Measurements from ENCODE around the gene NFAT5.
"Not testable (repeated sequence)": the region's sequence is repeated elsewhere in the genome, so short reads cannot be mapped to it uniquely, and the experiment has no call there.

Gene NFAT5

DNA sequence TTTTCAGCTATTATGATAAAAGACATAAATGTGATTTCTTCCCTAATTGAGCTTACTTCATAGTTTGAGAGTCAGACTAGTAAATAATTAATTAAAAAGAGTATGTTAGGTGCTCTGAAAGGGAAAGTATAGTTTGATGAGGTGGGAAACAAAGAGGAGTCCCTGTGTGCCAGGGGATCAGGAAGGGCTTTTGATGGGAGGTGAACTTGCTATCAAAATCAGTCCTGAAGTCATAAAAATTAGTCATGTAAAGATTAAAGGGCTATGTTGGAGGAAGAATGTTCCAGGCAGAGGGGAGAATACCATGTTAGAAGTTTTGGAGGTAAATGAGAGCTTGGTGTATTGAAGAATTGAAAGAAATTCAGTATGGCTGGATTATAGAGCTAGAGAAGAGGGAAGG, 31.0 kb downstream of the NFAT5 start:
- no peak for DNase-seq (ENCODE audit: low spot score)

DNA sequence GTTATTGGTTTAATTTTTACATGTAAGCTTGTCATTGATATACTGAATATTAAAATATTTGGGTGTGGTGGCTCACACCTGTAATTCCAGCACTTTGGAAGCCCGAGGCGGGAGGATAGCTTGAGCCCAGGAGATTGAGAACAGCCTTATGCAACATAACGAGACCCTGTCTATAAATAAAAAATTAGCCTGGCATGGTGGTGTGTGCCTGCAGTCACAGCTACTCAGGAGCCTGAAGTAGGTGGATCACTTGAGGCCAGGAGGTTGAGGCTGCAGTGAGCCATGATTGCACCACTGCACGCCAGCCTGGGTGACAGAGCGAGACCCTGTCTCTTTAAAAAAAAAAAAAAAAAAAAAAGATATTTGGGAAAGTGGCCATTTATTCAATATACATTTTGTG, 32.3 kb downstream of the NFAT5 start:
- no peak for DNase-seq (ENCODE audit: low spot score)

DNA sequence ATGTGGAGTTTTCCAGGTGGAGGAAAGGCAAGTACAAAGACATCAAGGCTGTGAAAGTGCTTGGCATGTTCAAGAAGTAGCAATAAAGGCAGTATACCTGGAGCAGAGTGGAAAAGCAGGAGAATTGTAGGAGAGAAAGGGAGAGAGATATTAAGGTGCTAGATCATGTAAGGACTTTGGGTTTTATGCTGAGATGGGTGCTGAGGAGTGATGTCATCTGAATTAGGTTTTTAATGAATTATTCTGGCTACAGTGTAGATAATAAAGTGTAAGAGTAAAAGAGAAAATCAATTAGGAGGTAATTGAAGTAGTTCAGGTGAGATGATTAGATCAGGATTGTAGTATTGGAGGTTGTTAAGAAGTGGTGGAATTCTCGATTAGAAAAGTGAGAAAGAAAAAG, 34.0 kb downstream of the NFAT5 start:
- no peak for DNase-seq (ENCODE audit: low spot score)

DNA sequence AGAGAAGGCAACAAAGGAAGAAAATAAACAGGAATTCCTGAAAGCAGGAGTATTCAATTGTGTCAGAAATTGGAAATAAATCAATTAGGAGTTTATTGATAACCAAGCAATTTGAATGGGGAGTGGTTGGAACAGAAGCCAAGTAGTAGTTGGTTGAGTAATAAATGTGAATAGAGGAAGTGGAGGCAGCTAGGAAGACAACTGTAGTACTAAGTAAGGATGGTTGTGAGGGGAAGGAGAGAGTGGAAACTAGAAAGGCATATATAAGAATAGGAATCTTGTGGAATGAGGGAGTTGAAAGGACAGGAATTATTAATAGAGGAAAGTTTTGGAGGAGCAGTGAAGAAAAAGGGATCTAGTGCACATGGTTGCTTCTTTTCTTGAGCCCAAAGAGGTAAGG, 34.4 kb downstream of the NFAT5 start:
- DNase-seq (ENCODE audit: low spot score): no peak

DNA sequence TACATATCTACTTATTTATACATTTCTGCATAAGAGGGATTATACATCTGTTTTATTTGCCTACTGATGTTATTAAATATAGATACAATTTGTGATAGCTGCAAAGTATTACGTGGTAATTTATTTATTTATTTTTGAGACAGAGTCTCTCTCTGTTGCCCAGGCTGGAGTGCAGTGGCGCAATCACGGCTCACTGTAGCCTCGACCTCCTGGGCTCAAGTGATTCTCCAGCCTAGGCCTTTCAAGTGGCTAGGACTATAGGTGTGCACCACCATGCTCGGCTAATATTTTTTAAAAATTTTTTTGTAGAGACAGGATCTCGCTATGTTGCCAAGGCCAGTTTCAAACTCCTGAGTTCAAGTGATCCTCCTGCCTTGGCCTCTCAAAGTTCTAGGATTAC, 35.5 kb downstream of the NFAT5 start:
- no peak for DNase-seq (ENCODE audit: low spot score)

DNA sequence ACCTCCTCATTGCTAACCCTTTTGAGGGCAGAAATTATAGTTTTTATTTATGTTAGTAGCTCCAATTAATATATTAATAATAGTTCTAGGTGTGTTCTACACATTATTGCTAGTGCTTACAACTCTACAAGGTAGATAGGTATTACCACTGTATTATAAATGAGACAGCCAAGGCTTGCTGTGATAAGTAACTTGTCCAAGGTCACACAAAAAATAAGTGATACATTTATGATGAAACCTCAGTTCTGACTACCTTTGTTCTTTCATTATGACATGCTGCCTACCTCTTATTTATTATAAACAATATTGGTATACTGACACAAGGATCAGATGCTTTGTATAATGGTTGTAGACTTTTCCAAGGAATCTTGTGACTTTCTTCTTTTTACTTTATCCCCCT, 41.2 kb downstream of the NFAT5 start:
- no peak for DNase-seq (ENCODE audit: low spot score)

DNA sequence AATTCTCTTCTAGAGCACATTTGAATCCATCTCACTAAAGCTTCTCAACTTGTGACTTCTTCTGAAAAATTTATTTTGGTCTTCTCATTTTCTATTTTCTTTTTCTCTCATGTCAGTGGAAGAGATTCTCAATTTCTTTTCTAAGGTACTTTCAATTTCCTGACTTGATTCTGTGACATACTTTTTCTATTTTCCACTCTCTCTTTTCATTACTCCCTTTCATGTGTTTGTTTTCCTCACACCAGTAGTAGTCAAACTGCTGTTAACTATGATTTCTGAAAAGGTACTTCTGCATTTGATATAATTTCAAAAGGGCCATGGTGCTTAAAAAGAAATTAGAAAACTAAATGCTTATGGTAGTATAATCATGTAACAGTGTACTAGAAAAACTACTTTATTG, 41.9 kb downstream of the NFAT5 start:
- DNase-seq (ENCODE audit: low spot score): no peak

DNA sequence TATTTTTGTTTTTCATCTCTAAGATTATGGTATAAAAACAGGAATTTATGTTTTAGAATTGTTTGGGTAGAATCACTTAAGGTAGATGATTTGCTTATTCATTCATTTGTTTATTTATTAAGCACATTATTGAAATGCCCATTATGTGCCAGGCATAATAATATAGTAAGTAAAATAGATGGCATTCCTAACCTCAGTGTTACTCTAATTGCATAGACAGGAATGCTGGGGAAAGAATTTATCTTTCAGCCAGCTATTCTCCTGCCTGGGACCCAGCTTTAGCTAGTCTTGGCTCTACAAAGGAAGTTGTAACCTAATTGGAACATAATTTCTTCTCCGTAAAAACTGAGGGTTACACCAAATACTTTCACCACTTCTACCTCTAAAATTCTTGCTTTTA, 44.6 kb downstream of the NFAT5 start:
- DNase-seq (ENCODE audit: low spot score): no peak

DNA sequence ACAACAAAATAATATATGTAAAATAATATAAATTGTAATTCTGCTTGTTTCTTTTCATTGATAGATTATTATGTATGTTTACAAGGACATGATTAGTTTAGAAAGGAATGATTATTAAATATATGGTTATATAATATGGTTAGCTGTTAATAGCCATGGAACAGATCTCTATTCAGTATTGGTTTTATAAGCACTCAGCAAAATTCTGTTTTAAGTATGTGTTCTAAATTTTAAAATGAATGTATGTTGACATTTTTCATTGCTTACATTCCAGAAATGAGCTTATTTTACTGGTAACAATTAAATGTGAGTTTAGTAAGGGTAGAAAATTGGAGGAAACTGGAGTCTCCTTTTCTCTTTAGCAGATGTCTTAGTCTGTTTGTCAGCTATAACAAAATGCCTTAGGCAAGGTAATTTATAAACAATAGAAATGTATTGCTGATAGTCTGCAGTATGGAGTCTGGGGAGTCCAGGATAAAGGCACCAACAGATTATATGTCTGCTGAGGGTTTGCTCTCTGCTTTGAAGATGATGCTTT, 45.4 kb downstream of the NFAT5 start:
- no peak for DNase-seq (ENCODE audit: low spot score)

DNA sequence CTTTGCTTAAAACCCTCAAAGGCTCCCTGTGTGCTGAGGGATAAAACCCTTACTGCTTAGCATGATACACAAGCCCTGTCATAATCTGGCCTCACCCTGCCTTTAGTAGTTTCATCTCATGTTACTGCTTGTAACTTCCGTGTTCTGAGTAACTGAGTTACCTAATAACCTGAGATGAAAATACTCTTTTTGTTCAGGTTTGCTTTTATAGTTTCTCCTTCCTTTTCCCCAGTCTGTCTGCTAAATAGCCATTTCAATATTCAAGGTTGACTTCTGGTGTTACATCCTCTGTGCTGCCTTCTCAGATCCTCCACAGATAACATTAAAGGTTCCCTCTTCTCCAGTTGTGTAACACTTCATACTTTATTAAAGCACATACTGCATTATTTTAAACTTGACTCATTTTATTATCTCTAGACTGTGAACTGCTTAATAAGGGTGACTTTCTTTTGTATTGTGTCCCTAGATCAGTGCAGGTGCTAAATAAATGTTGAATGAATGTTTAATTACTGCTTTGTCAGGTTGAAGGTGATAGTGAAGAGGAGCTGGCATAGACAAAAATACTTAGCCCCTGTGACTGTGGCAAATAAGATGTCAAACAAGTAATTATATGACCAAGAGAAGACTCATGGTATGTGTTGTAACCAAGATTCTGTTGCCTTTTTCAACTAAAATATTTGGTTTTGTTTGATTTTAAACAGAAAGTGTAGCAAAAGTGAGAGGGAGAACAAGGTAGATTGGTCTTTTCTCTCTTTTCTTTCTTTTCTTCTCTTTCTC, 47.8 kb downstream of the NFAT5 start:
- DNase-seq (ENCODE audit: low spot score): peak; percentile 20

DNA sequence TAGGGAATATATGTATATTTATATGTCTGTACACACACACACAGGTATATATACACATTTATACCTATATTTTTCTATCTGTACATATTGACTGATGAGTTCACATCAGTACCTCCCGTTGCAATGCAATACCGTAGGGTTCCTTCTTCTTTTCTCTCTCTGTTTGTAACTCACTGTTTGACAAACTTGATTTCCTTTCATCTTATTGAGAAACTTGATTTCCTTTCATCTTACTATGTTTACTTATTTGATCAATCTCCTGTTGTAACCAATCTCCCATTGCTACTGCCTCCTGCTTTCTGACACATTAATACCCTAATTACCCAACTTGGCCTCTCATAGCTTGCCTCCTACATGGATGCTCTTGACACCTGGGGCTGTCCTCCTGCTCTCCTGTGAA, 49.8 kb downstream of the NFAT5 start:
- DNase-seq (ENCODE audit: low spot score): no peak

DNA sequence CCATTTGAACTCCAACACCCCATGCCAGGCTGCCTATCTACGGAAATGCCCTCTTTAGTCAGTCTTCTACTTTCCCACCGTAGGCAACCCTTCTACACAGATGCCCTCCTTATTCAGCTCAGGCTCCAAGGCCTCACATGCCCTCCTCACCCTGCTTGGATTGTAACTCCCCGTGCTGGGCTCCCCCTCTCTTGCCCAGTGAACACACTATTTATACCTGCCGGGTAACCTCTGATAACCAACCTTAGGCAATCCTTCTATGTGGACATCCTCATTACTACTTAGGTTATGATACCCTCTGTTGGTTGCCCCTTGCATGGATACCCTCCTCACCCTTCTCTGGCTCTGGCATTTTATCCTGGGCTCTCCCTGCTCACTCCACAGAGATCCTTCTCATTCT, 50.3 kb downstream of the NFAT5 start:
- no peak for DNase-seq (ENCODE audit: low spot score)

DNA sequence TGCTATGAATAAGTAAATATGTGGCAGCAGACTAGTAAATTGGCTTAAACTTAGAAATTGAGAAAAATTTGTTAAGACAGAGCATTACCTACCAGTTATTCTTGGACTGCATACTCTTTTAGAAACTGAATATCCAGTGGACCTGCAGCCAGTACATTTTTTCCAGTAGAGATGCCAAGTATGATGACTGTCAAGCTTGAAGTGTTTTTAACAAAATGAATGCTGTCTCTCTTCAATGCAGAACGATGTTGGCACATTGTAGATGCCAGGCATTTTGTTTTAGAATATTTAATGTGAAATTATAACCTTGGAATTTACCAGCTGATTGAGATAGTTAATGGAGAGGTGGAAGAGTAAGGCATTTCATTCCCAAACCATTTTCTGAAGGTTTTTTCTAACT, 52.5 kb downstream of the NFAT5 start:
- no peak for DNase-seq (ENCODE audit: low spot score)

DNA sequence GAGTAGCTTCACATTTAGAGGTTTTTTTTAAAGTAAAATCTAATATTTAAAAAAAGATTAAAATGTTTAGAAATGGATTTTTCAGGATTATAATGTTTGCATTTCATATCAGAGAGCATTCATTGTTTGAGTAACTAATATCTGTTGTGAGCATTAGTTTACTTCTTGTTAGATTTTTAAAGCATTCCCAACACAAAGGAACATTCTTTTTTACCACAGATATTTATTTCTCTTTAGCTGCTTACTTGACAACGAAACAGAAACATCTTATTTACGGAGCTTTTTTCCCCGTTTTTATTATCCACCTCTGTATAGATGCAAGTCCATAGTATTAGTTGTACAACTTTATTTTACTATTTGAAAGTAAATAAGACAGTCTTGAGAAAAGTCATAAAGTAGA, 53.0 kb downstream of the NFAT5 start:
- no peak for DNase-seq (ENCODE audit: low spot score)

DNA sequence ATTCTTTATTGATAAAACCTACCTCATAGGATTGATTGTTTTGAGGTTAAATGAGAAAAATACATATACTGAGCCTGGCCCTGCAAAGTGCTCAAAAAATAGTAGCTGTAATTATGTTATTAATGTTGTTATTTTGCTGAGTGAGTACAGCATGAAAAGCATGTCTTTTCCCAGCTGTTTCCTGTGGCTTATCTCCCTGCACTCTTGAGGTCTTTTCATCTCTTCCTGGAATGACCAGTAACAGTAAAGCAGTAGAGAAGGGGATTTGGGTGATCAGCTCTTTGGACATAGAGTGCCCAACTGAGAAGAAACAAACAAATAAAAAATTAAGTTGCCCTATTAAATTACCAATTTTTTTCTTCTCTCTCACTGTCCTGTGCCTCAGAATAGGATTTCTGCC, 53.7 kb downstream of the NFAT5 start:
- no peak for DNase-seq (ENCODE audit: low spot score)

DNA sequence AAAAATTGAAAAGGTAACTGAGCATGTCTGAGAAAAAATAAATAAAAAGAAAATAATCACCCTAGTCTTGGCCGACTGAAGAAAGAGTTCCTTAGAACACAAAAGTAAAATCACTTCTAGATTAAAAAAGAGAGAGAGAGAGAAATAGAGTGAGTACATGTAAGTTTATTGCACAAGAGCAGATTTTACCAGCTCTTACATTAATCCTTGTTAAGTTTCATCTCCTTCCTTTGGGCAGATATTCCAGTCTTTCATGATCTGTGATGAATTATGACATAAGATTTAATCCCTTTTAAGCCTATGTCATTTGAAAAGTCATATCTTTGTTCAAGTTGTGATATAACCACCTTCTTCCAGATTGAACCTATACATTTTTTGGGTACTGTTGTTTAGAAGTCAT, 54.8 kb downstream of the NFAT5 start:
- DNase-seq (ENCODE audit: low spot score): no peak

DNA sequence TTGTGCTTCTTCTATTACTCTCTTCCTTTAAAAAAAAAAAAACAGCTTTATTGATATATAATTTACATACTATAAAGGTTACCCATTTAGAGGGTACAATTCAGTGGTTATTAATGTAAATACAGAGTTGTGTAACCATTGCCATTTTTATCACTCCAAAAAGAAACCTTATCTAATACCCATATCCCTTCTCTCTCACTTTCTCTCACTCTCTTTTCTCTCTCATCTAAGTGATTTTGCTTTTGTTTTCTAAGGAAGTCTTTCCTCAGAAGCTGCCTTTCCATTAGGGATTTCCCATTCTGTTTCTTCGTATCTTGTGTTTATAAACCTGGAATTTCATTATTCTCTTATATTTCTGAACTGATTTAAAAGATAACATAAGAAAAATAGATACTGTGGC, 55.5 kb downstream of the NFAT5 start:
- no peak for DNase-seq (ENCODE audit: low spot score)

DNA sequence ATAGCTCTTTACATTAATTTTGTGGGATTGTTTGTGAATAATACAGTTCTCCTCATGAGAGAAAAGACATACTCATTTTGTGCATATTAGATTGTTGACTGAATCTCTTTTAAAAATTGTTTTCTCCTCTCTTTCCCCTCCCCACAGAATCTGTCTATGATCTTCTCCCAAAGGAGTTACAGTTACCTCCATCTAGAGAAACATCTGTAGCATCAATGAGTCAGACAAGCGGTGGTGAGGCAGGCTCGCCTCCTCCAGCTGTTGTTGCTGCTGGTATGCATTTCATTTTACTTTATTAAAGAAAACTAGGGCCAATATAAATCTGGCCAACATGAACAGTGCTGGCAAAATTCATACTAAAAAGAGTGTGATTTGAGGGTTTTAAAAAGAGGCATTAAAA, 60.5 kb downstream of the NFAT5 start:
- no peak for DNase-seq (ENCODE audit: low spot score)

DNA sequence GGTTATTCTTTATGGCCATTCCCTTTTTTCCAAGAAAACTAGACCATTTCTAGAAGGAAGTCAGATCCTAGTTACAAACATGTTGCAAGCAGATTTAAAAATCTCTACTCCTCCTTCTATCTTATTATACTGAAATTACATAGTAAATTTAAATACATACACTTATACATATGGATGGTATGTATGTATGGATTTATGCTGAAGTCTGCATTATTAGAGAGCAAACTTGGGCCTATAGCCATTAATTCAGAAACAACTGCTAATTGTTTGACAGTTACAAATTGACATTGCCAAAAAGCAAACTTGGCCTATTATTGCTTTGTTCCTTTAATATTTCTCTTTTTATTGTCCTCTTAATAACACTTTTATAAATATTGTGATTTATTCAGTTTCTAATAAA, 67.1 kb downstream of the NFAT5 start:
- no peak for DNase-seq (ENCODE audit: low spot score)

DNA sequence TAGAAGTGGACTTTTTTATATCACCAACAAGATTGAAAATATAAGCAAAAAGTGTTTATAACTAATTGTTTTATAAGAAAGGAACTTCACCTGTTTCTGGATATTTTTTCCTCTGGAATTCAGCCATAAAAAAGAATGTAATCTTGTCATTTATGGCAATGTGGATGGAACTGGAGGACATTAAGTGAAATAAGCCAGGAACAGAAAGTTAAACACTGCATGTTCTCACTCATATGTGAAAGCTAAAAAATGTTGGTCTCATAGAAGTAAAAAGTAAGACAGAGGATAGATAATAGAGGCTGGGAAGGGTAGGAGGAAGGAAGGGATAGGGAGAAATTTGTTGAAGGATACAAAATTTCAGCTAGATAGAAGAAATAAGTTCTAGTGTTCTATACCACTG, 67.6 kb downstream of the NFAT5 start:
- no peak for DNase-seq (ENCODE audit: low spot score)

DNA sequence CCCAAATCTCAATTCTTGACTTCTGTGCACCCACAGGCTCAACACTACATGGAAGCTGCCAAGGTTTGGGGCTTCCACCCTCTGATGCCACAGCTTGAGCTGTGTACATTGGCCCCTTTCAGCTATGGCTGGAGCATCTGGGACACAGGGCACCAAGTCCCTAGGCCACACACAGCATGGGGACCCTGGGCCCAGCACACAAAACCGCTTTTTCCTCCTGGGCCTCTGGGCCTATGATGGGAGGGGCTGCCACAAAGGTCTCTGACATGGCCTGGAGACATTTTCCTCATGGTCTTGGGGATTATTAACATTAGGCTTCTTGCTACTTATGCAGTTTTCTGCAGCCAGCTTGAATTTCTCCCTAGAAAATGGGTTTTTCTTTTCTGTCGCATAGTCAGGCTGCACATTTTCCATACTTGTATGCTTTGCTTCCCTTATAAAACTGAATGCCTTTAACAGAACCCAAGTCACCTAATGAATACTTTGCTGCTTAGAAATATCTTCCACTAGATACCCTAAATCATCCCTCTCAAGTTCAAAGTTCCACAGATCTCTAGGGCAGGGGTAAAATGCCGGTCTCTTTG, 70.9 kb downstream of the NFAT5 start:
- DNase-seq (ENCODE audit: low spot score): not testable (repeated sequence)

DNA sequence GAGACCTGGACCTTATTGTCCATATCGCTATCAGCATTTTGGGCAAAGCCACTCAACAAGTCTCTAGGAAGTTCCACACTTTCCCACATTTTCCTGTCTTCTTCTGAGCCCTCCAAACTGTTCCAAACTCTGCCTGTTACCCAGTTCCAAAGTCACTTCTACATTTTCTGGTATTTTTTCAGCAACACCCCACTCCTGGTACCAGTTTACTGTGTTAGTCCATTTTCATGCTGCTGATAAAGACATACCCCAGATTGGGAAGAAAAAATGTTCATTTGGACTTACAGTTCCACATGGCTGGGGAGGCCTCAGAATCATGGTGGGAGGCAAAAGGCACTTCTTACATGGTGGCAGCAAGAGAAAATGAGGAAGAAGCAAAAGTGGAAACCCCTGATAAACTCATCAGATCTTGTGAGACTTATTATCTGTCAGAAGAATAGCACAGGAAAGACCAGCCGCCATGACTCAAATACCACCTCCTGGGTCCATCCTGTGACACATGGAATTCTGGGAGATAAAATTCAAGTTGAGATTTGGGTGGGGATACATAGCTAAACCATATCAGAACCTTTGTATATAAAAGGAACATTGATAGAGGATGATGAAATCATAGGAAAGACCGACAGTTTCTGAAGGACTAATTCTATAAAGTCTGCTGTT, 71.6 kb downstream of the NFAT5 start:
- not testable (repeated sequence) for DNase-seq (ENCODE audit: low spot score)

DNA sequence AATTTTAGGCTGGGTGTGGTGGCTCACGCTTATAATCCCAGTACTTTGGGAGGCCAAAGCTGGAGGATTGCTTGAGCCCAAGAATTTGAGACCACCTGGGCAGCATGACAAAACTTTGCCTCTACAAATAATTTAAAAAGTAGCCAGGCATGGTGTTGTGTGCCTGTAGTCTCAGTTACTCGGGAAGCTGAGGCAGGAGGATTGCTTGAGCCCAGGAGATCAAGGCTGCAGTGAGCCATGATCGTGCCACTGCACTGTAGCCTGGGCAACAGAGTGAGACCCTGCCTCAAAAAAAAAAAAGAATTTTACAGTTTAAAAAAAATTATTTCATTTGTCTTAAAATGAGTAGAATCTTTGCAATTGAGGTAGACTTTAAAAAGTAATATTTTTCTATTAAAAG, 78.2 kb downstream of the NFAT5 start:
- not testable (repeated sequence) for DNase-seq (ENCODE audit: low spot score)

Measured in LoVo (cell line).